HUDEP-2 (cell line): Measurements from ENCODE around the gene NEDD4L.

ENCODE experiments used
- DNase-seq, 76 experiments: peaks; one replicate each; lab custom pipeline; 2025; ENCODE audit not compliant: unreplicated experiment in 76 of 76; lab: John Stamatoyannopoulos, UW

The NEDD4L gene

GRCh38 chr18:58174285-58174684 lies 130.3 kb downstream of the NEDD4L start:
- no peak for DNase-seq

GRCh38 chr18:58175122-58175785 lies 131.2 kb downstream of the NEDD4L start:
- no peak for DNase-seq

GRCh38 chr18:58175786-58176176 lies 131.8 kb downstream of the NEDD4L start:
- DNase-seq: no peak

- peak in 2 of 76 experiments; percentile 13 to 16 for DNase-seq
These were observed 133.1 kb downstream of the NEDD4L start for GRCh38 chr18:58177004-58177717.

- no peak for DNase-seq
These were observed 134.0 kb downstream of the NEDD4L start for GRCh38 chr18:58177896-58178470.

- DNase-seq: no peak
These were observed 134.5 kb downstream of the NEDD4L start for GRCh38 chr18:58178511-58178910.

GRCh38 chr18:58180172-58180571 lies 136.1 kb downstream of the NEDD4L start:
- DNase-seq: peak in 51 of 76 experiments; percentile 3 to 74 (median 34)

GRCh38 chr18:58180738-58181353 lies 136.8 kb downstream of the NEDD4L start:
- DNase-seq: peak in 62 of 76 experiments; percentile 1 to 72 (median 41)

- DNase-seq: no peak
These were observed 138.0 kb downstream of the NEDD4L start for GRCh38 chr18:58181988-58182387.

GRCh38 chr18:58183226-58183625 lies 139.2 kb downstream of the NEDD4L start:
- no peak for DNase-seq

- no peak for DNase-seq
These were observed 142.4 kb downstream of the NEDD4L start for GRCh38 chr18:58186258-58186948.

- no peak for DNase-seq
These were observed 143.6 kb downstream of the NEDD4L start for GRCh38 chr18:58187674-58188073.

- no peak for DNase-seq
These were observed 145.0 kb downstream of the NEDD4L start for GRCh38 chr18:58188996-58189395.

GRCh38 chr18:58190842-58191530 lies 147.0 kb downstream of the NEDD4L start:
- no peak for DNase-seq

GRCh38 chr18:58191626-58192025 lies 147.6 kb downstream of the NEDD4L start:
- DNase-seq: no peak

GRCh38 chr18:58192519-58192918 lies 148.5 kb downstream of the NEDD4L start:
- no peak for DNase-seq

GRCh38 chr18:58194028-58194427 lies 150.0 kb downstream of the NEDD4L start:
- peak in 2 of 76 experiments; percentile 19 to 20 for DNase-seq

GRCh38 chr18:58195278-58195765 lies 151.3 kb downstream of the NEDD4L start:
- peak in 3 of 76 experiments; percentile 2 to 16 (median 11) for DNase-seq

- DNase-seq: no peak
These were observed 152.1 kb downstream of the NEDD4L start for GRCh38 chr18:58196164-58196563.
